Renal cortical epithelial cell (primary cell): Measurements from ENCODE around the gene DDX47. TPM values are rescaled to one million over a fixed set of nuclear protein-coding genes. Genes with fewer than 3 reads are reported as not detected.
"Not testable (repeated sequence)": the region's sequence is repeated elsewhere in the genome, so short reads cannot be mapped to it uniquely, and the experiment has no call there.

Experiments used
- DNase-seq: peaks from one replicate; pipeline ENCODE4 v3.0.0-alpha.2; 2011; ENCODE audit warnings: low read depth
- total RNA-seq: library from RNA; depleted of rRNA; stranded (reverse); fragments of >200 nt; gene quantifications from 2 replicates; pipeline ENCODE4 v1.2.3, GENCODE V29; 2014

DDX47 gene
- total RNA-seq, 1 donor from 2014 or later, result 102 TPM

- DNase-seq, result no peak
Measured at GRCh38 chr12:12796928-12797793, 16.0 kb upstream of the DDX47 start.

GRCh38 chr12:12797794-12798152 is 15.4 kb upstream of the DDX47 start:
- DNase-seq, result no peak

- no peak for DNase-seq
Measured at GRCh38 chr12:12798480-12798879, 14.7 kb upstream of the DDX47 start.

- DNase-seq, result no peak
Measured at GRCh38 chr12:12799163-12799920, 13.8 kb upstream of the DDX47 start.

GRCh38 chr12:12800406-12801180 is 12.6 kb upstream of the DDX47 start:
- DNase-seq, result peak; percentile 47

GRCh38 chr12:12801656-12802055 is 11.5 kb upstream of the DDX47 start:
- DNase-seq, result not testable (repeated sequence)

GRCh38 chr12:12803186-12803585 is 10.0 kb upstream of the DDX47 start:
- DNase-seq, result peak; percentile 98

- peak; percentile 57 for DNase-seq
Measured at GRCh38 chr12:12804011-12804410, 9.1 kb upstream of the DDX47 start.

GRCh38 chr12:12804432-12804886 is 8.7 kb upstream of the DDX47 start:
- DNase-seq, result peak; percentile 99

GRCh38 chr12:12806784-12807516 is 6.2 kb upstream of the DDX47 start:
- no peak for DNase-seq

- not testable (repeated sequence) for DNase-seq
Measured at GRCh38 chr12:12807517-12807903, 5.6 kb upstream of the DDX47 start.

- peak; percentile 15 for DNase-seq
Measured at GRCh38 chr12:12807970-12808702, 5.0 kb upstream of the DDX47 start.

GRCh38 chr12:12810553-12811021 is 2.6 kb upstream of the DDX47 start:
- DNase-seq, result no peak

- DNase-seq, result no peak
Measured at GRCh38 chr12:12811343-12811742, 1.8 kb upstream of the DDX47 start.

- DNase-seq, result no peak
Measured at GRCh38 chr12:12812174-12812573, 972 bp upstream of the DDX47 start.

- DNase-seq, result no peak
Measured at GRCh38 chr12:12812618-12813119, 477 bp upstream of the DDX47 start.

- DNase-seq, result no peak
Measured at GRCh38 chr12:12817616-12818015, 4.5 kb downstream of the DDX47 start.

- DNase-seq, result no peak
Measured at GRCh38 chr12:12818701-12819100, 5.6 kb downstream of the DDX47 start.

GRCh38 chr12:12819221-12819620 is 6.1 kb downstream of the DDX47 start:
- DNase-seq, result no peak

GRCh38 chr12:12819752-12820311 is 6.7 kb downstream of the DDX47 start:
- peak; percentile 91 for DNase-seq
